CD14-positive monocyte (primary cell): Measurements from ENCODE around the gene MIOX. TPM values are rescaled to one million over a fixed set of nuclear protein-coding genes. Genes with fewer than 3 reads are reported as not detected.

Experiments used
- DNase-seq, 3 donors: peaks; one replicate each; pipeline ENCODE4 v3.0.0-alpha.2; 2011 to 2022
- H2AFZ ChIP-seq: 2 replicates; pipeline ENCODE4 v1.6.0; 2012; ENCODE audit warnings: mild to moderate bottlenecking, low read depth, low read length, inconsistent platforms; ENCODE audit not compliant: insufficient read depth, poor library complexity, severe bottlenecking
- H3K27ac ChIP-seq, 2 donors: 1 replicate in 1 of 2; 2 replicates in 1 of 2; pipeline ENCODE4 v1.5.1; 2012 to 2013; ENCODE audit warnings: low read length in 2 of 2, control low read depth in 1 of 2, inconsistent platforms in 1 of 2, low read depth in 1 of 2, mild to moderate bottlenecking in 1 of 2
- H3K27me3 ChIP-seq, 2 donors: one replicate each; pipeline versions ENCODE4 v1.6.0 to v1.6.1; 2011 to 2013; ENCODE audit warnings: low read length in 2 of 2; ENCODE audit not compliant: control insufficient read depth in 2 of 2, insufficient read depth in 2 of 2
- H3K36me3 ChIP-seq, 2 donors: replicated peaks in 1 of 2; 1 replicate in 1 of 2; 2 replicates in 1 of 2; pipeline versions ENCODE4 v1.5.1 to v1.6.1; 2012 to 2013; ENCODE audit warnings: low read length in 2 of 2, control low read depth in 1 of 2, inconsistent platforms in 1 of 2, mild to moderate bottlenecking in 1 of 2; ENCODE audit not compliant: insufficient read depth in 2 of 2, control insufficient read depth in 1 of 2
- H3K4me1 ChIP-seq, 2 donors: 1 replicate in 1 of 2; 2 replicates in 1 of 2; pipeline versions ENCODE4 v1.5.1 to v1.6.1; 2012 to 2013; ENCODE audit warnings: low read length in 2 of 2, control low read depth in 1 of 2, inconsistent platforms in 1 of 2, mild to moderate bottlenecking in 1 of 2, moderate library complexity in 1 of 2; ENCODE audit not compliant: insufficient read depth in 2 of 2, control insufficient read depth in 1 of 2
- H3K4me2 ChIP-seq: replicated peaks from 2 replicates; pipeline ENCODE3; 2012; ENCODE audit warnings: low read length, moderate library complexity, mild to moderate bottlenecking; ENCODE audit not compliant: poor library complexity, severe bottlenecking; ENCODE audit errors: extremely low read depth
- H3K4me3 ChIP-seq, 3 experiments: fragments of 200-600 bp in 1 of 3; sonication (generic) in 1 of 3; replicated peaks in 1 of 3; 1 replicate in 2 of 3; 2 replicates in 1 of 3; pipeline ENCODE4 v1.5.1; 2011 to 2013; ENCODE audit warnings: low read length in 3 of 3, mild to moderate bottlenecking in 3 of 3, control low read depth in 2 of 3, low read depth in 2 of 3, inconsistent platforms in 1 of 3, moderate library complexity in 1 of 3
- H3K79me2 ChIP-seq: 2 replicates; pipeline ENCODE4 v1.6.0; 2012; ENCODE audit warnings: mild to moderate bottlenecking, control low read depth, inconsistent platforms, low read length, moderate library complexity; ENCODE audit not compliant: insufficient read depth
- H3K9ac ChIP-seq: 2 replicates; pipeline ENCODE4 v1.6.0; 2017; ENCODE audit warnings: low read length, mild to moderate bottlenecking; ENCODE audit not compliant: insufficient read depth, poor library complexity, severe bottlenecking
- H3K9me3 ChIP-seq, 2 donors: replicated peaks in 1 of 2; 1 replicate in 1 of 2; 2 replicates in 1 of 2; pipeline versions ENCODE4 v1.5.1 to v1.6.1; 2012 to 2013; ENCODE audit warnings: low read length in 2 of 2, control low read depth in 1 of 2; ENCODE audit not compliant: control insufficient read depth in 1 of 2, insufficient read depth in 1 of 2
- H4K20me1 ChIP-seq: 2 replicates; pipeline ENCODE4 v1.6.0; 2012; ENCODE audit warnings: mild to moderate bottlenecking, low read length, control low read depth, moderate library complexity; ENCODE audit not compliant: insufficient read depth
- H3K27ac Mint-ChIP-seq, 7 donors: one replicate each; pipeline ENCODE4 v1.8.0; 2020; ENCODE audit warnings: mild to moderate bottlenecking in 7 of 7, mixed read lengths in 7 of 7, moderate library complexity in 6 of 7, inconsistent platforms in 2 of 7
- H3K27me3 Mint-ChIP-seq, 3 donors: one replicate each; pipeline ENCODE4 v1.8.0; 2021 to 2022; ENCODE audit warnings: low read depth in 3 of 3, mild to moderate bottlenecking in 3 of 3, mixed read lengths in 3 of 3, moderate library complexity in 3 of 3, inconsistent platforms in 1 of 3
- H3K36me3 Mint-ChIP-seq, 2 donors: one replicate each; pipeline ENCODE4 v1.8.0; 2020; ENCODE audit warnings: mixed read lengths in 2 of 2, inconsistent platforms in 1 of 2, mild to moderate bottlenecking in 1 of 2
- H3K4me1 Mint-ChIP-seq: one replicate; pipeline ENCODE4 v1.8.0; 2020; ENCODE audit warnings: mild to moderate bottlenecking, mixed read lengths
- H3K4me3 Mint-ChIP-seq, 2 donors: one replicate each; pipeline ENCODE4 v1.8.0; 2020; ENCODE audit warnings: mild to moderate bottlenecking in 2 of 2, mixed read lengths in 2 of 2, moderate library complexity in 1 of 2
- H3K9me3 Mint-ChIP-seq, 7 donors: one replicate each; pipeline ENCODE4 v1.8.0; 2020 to 2022; ENCODE audit warnings: mixed read lengths in 7 of 7, mild to moderate bottlenecking in 6 of 7, moderate library complexity in 6 of 7, inconsistent platforms in 2 of 7
- WGBS: methylation state at CpG from one replicate; pipeline ENCODE4 v1.1.5; 2013; ENCODE audit warnings: missing lambda C conversion rate; ENCODE audit not compliant: insufficient coverage; 5-methylcytosine and 5-hydroxymethylcytosine counted together
- intact Hi-C, 2 donors: fragments of 100-400 bp; cut with micrococcal nuclease; formaldehyde crosslinking; loops; one replicate each; pipeline versions ENCODE4 v1.15.0 to v1.15.1; 2023
- polyA plus RNA-seq, 3 donors: library from polyadenylated mRNA; depleted of rRNA in 1 of 3; unstranded in 2 of 3; stranded (reverse) in 1 of 3; fragments of 300-500 nt in 2 of 3; fragments of >200 nt in 1 of 3; fragmentation: Illumina TruSeq in 2 of 3; gene quantifications; 1 replicate in 2 of 3; 2 replicates in 1 of 3; pipeline ENCODE4 v1.2.3, GENCODE V29; 2012 to 2021
- TF ChIP-seq, protein P1 (sequence below): fragments of 200-600 bp; IDR thresholded peaks from one replicate; pipeline ENCODE4 v1.8.0; 2022; ENCODE audit warnings: antibody characterized with exemption, mild to moderate bottlenecking

The MIOX gene
- polyA plus RNA-seq, 3 donors, result not detected

GRCh38 chr22:50531962-50532674 lies 45.5 kb downstream of the MIOX start:
- TF ChIP-seq, protein P1, sequence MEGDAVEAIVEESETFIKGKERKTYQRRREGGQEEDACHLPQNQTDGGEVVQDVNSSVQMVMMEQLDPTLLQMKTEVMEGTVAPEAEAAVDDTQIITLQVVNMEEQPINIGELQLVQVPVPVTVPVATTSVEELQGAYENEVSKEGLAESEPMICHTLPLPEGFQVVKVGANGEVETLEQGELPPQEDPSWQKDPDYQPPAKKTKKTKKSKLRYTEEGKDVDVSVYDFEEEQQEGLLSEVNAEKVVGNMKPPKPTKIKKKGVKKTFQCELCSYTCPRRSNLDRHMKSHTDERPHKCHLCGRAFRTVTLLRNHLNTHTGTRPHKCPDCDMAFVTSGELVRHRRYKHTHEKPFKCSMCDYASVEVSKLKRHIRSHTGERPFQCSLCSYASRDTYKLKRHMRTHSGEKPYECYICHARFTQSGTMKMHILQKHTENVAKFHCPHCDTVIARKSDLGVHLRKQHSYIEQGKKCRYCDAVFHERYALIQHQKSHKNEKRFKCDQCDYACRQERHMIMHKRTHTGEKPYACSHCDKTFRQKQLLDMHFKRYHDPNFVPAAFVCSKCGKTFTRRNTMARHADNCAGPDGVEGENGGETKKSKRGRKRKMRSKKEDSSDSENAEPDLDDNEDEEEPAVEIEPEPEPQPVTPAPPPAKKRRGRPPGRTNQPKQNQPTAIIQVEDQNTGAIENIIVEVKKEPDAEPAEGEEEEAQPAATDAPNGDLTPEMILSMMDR, result no peak
- Histone ChIP-seq H3K27ac (peak overlapping the region; percentile 100), H3K9ac (peak overlapping the region; percentile 100), H3K4me3 (peak overlapping the region; percentile 72 to 99 (median 92)), H3K4me2 (peak overlapping the region; percentile 95), H3K36me3 (peaks cover 13 to 16% of the 10 kb centered on the region in 2 donors), H3K79me2 (peaks cover 84% of the 10 kb centered on the region), H4K20me1 (peaks cover 27% of the 10 kb centered on the region), H3K27me3 (no peaks in the 10 kb centered on the region), H2AFZ (no peak overlapping the region), H3K9me3 (no peaks in the 10 kb centered on the region), H3K4me1 (peaks cover 76 to 87% of the 10 kb centered on the region in 2 donors)
- no peaks in the 10 kb centered on the region for H3K27me3 Mint-ChIP-seq
- H3K4me3 Mint-ChIP-seq, result peak overlapping the region; percentile 90 to 93
- peak overlapping the region; percentile 99 to 100 (median 99) for H3K27ac Mint-ChIP-seq
- H3K36me3 Mint-ChIP-seq, result peaks cover 21 to 23% of the 10 kb centered on the region in 2 donors
- DNase-seq, result peak in 1 of 3 donors; percentile 52
- WGBS, result 0% methylated on average over 46 of the region's 56 CpGs
- intact Hi-C loops, result loop anchor here (1.0 to 10.0 kb wide), 4 partner anchors 7 to 597 kb away; partner anchors contain the start of gene TRABD (in 1 of the 2)
- H3K4me1 Mint-ChIP-seq, result peaks cover 54% of the 10 kb centered on the region
- no peaks in the 10 kb centered on the region for H3K9me3 Mint-ChIP-seq

- H3K4me1 ChIP-seq, result peaks cover 76 to 87% of the 10 kb centered on the region in 2 donors
- TF ChIP-seq, protein P1, result no peak
- H3K4me3 ChIP-seq, result peak overlapping the region; percentile 72 to 99 (median 92)
- Mint-ChIP-seq H3K27me3 (no peaks in the 10 kb centered on the region), H3K4me1 (peaks cover 54% of the 10 kb centered on the region), H3K4me3 (peak overlapping the region; percentile 90 to 93), H3K36me3 (peaks cover 11 to 17% of the 10 kb centered on the region in 2 donors), H3K27ac (peak overlapping the region; percentile 99 to 100 (median 99)), H3K9me3 (no peaks in the 10 kb centered on the region)
- intact Hi-C loops, result loop anchor here in 1 of 2 donors (5.0 to 10.0 kb wide), 3 partner anchors 231 to 598 kb away; partner anchors contain the start of gene TRABD
- WGBS, result 78% methylated on average over 11 of the region's 19 CpGs
- H3K9ac ChIP-seq, result peak overlapping the region; percentile 100
- H3K4me2 ChIP-seq, result peak overlapping the region; percentile 95
- peak overlapping the region; percentile 100 for H3K27ac ChIP-seq
- H2AFZ ChIP-seq, result no peak overlapping the region
- no peaks in the 10 kb centered on the region for H3K9me3 ChIP-seq
- peaks cover 77% of the 10 kb centered on the region for H3K79me2 ChIP-seq
- no peak for DNase-seq
- no peaks in the 10 kb centered on the region for H3K27me3 ChIP-seq
- peaks cover 11 to 13% of the 10 kb centered on the region in 2 donors for H3K36me3 ChIP-seq
- peaks cover 17% of the 10 kb centered on the region for H4K20me1 ChIP-seq
Observed at GRCh38 chr22:50532824-50533796, 46.5 kb downstream of the MIOX start.
